ENCODE measurements around the gene SYCP2. TPM values are rescaled to one million over a fixed set of nuclear protein-coding genes. Genes with fewer than 3 reads are reported as not detected.

Gene SYCP2
- total RNA-seq, 3 donors from 2014 or later: 4.5 to 30.1 (median 12.5) TPM

- Histone ChIP-seq H3K36me3 (no peaks in the 10 kb centered on the region), H3K27ac (peak overlapping the region; percentile 48 to 98), H3K27me3 (no peaks in the 10 kb centered on the region), H3K4me1 (peaks cover 8 to 14% of the 10 kb centered on the region in 2 donors), H3K9me3 (no peaks in the 10 kb centered on the region), H3K4me3 (peak overlapping the region in 2 of 3 donors; percentile 79 to 89)
- intact Hi-C loops (cut with DNase I; ENCODE audit: low total_unique reads): no loop called here
- peak in 1 of 2 donors; percentile 57 for DNase-seq (ENCODE audit: low spot score in 2 of 2)
- TF ChIP-seq CTCF (IDR thresholded peaks at IDR 0.05) (no peak), POLR2A (IDR thresholded peaks at IDR 0.05) (no peak), POLR2AphosphoS5 (IDR thresholded peaks at IDR 0.05) (no peak)
These were observed 5.2 kb upstream of the SYCP2 start for GRCh38 chr20:59938696-59939051.

- H3K27me3 ChIP-seq: no peaks in the 10 kb centered on the region
- peak overlapping the region in 1 of 3 donors; percentile 89 for H3K4me3 ChIP-seq
- TF ChIP-seq POLR2AphosphoS5 (IDR thresholded peaks at IDR 0.05): no peak
- no peak for TF ChIP-seq CTCF (IDR thresholded peaks at IDR 0.05)
- no peak for TF ChIP-seq POLR2A (IDR thresholded peaks at IDR 0.05)
- intact Hi-C loops (cut with DNase I; ENCODE audit: low total_unique reads): no loop called here
- peaks cover 8 to 14% of the 10 kb centered on the region in 2 donors for H3K4me1 ChIP-seq
- no peak for DNase-seq (ENCODE audit: low spot score in 2 of 2)
- peak overlapping the region; percentile 48 to 98 for H3K27ac ChIP-seq
- H3K36me3 ChIP-seq: no peaks in the 10 kb centered on the region
- no peaks in the 10 kb centered on the region for H3K9me3 ChIP-seq
These were observed 4.8 kb upstream of the SYCP2 start for GRCh38 chr20:59938221-59938620.

GRCh38 chr20:59937150-59937549 is 3.7 kb upstream of the SYCP2 start:
- H3K4me3 ChIP-seq: no peak overlapping the region
- TF ChIP-seq CTCF (IDR thresholded peaks at IDR 0.05) (no peak), POLR2A (IDR thresholded peaks at IDR 0.05) (no peak), POLR2AphosphoS5 (IDR thresholded peaks at IDR 0.05) (no peak)
- peak overlapping the region in 1 of 2 donors; percentile 40 for H3K27ac ChIP-seq
- no peak for DNase-seq (ENCODE audit: low spot score in 2 of 2)
- no peaks in the 10 kb centered on the region for H3K9me3 ChIP-seq
- peaks cover 8 to 14% of the 10 kb centered on the region in 2 donors for H3K4me1 ChIP-seq
- H3K27me3 ChIP-seq: no peaks in the 10 kb centered on the region
- intact Hi-C loops (cut with DNase I; ENCODE audit: low total_unique reads): no loop called here
- no peaks in the 10 kb centered on the region for H3K36me3 ChIP-seq

- DNase-seq (ENCODE audit: low spot score in 2 of 2): no peak
- no peak for TF ChIP-seq POLR2A (IDR thresholded peaks at IDR 0.05)
- no peak for TF ChIP-seq POLR2AphosphoS5 (IDR thresholded peaks at IDR 0.05)
- no peak for TF ChIP-seq CTCF (IDR thresholded peaks at IDR 0.05)
- no peaks in the 10 kb centered on the region for H3K36me3 ChIP-seq
- H3K4me3 ChIP-seq: no peak overlapping the region
- H3K9me3 ChIP-seq: no peaks in the 10 kb centered on the region
- peaks cover under 1 to 14% of the 10 kb centered on the region in 2 donors for H3K4me1 ChIP-seq
- H3K27ac ChIP-seq: peak overlapping the region in 1 of 2 donors; percentile 3
- intact Hi-C loops (cut with DNase I; ENCODE audit: low total_unique reads): no loop called here
- no peaks in the 10 kb centered on the region for H3K27me3 ChIP-seq
These were observed 3.0 kb upstream of the SYCP2 start for GRCh38 chr20:59936409-59936808.

- Histone ChIP-seq H3K4me1 (peaks cover 0 to 14% of the 10 kb centered on the region in 2 donors), H3K27ac (peak overlapping the region in 1 of 2 donors; percentile 3), H3K36me3 (no peaks in the 10 kb centered on the region), H3K9me3 (no peaks in the 10 kb centered on the region), H3K4me3 (no peak overlapping the region), H3K27me3 (no peaks in the 10 kb centered on the region)
- intact Hi-C loops (cut with DNase I; ENCODE audit: low total_unique reads): no loop called here
- no peak for DNase-seq (ENCODE audit: low spot score in 2 of 2)
- no peak for TF ChIP-seq POLR2A (IDR thresholded peaks at IDR 0.05)
- no peak for TF ChIP-seq CTCF (IDR thresholded peaks at IDR 0.05)
- TF ChIP-seq POLR2AphosphoS5 (IDR thresholded peaks at IDR 0.05): no peak
These were observed 2.2 kb upstream of the SYCP2 start for GRCh38 chr20:59935457-59936185.
